CD1c-positive myeloid dendritic cell (primary cell): ENCODE measurements around the gene BHLHE41.

ENCODE experiments used
- DNase-seq: peaks from one replicate; pipeline ENCODE4 v3.0.0-alpha.2; 2016; ENCODE audit errors: extremely low spot score

The BHLHE41 gene

GRCh38 chr12:26114720-26115401, 10.0 kb downstream of the BHLHE41 start:
- DNase-seq: no peak

GRCh38 chr12:26113853-26114719, 10.8 kb downstream of the BHLHE41 start:
- peak; percentile 97 for DNase-seq

- peak; percentile 35 for DNase-seq
Observed at GRCh38 chr12:26113181-26113654, 11.6 kb downstream of the BHLHE41 start.

GRCh38 chr12:26112703-26113147, 12.1 kb downstream of the BHLHE41 start:
- DNase-seq: no peak

- no peak for DNase-seq
Observed at GRCh38 chr12:26112232-26112631, 12.6 kb downstream of the BHLHE41 start.

- DNase-seq: no peak
Observed at GRCh38 chr12:26109343-26109881, 15.4 kb downstream of the BHLHE41 start.

- no peak for DNase-seq
Observed at GRCh38 chr12:26108915-26109314, 15.9 kb downstream of the BHLHE41 start.

GRCh38 chr12:26106347-26106746, 18.5 kb downstream of the BHLHE41 start:
- DNase-seq: no peak

- DNase-seq: no peak
Observed at GRCh38 chr12:26102953-26103352, 21.9 kb downstream of the BHLHE41 start.

- DNase-seq: no peak
Observed at GRCh38 chr12:26101763-26102162, 23.1 kb downstream of the BHLHE41 start.

- DNase-seq: no peak
Observed at GRCh38 chr12:26101350-26101734, 23.5 kb downstream of the BHLHE41 start.

GRCh38 chr12:26100666-26101349, 24.0 kb downstream of the BHLHE41 start:
- DNase-seq: no peak

GRCh38 chr12:26097046-26097878, 27.6 kb downstream of the BHLHE41 start:
- peak; percentile 79 for DNase-seq

GRCh38 chr12:26096036-26096435, 28.8 kb downstream of the BHLHE41 start:
- DNase-seq: no peak

- DNase-seq: no peak
Observed at GRCh38 chr12:26095186-26095585, 29.7 kb downstream of the BHLHE41 start.

GRCh38 chr12:26092346-26093105, 32.3 kb downstream of the BHLHE41 start:
- DNase-seq: no peak

- DNase-seq: no peak
Observed at GRCh38 chr12:26091822-26092221, 33.0 kb downstream of the BHLHE41 start.

GRCh38 chr12:26090836-26091510, 33.9 kb downstream of the BHLHE41 start:
- no peak for DNase-seq

GRCh38 chr12:26088998-26089397, 35.8 kb downstream of the BHLHE41 start:
- DNase-seq: no peak

GRCh38 chr12:26086936-26087335, 37.9 kb downstream of the BHLHE41 start:
- no peak for DNase-seq
